IPS DF 19.7 (cell line): ENCODE results near the gene PRX.
"Not testable (repeated sequence)": the region's sequence is repeated elsewhere in the genome, so short reads cannot be mapped to it uniquely, and the experiment has no call there.

ENCODE experiments used
- DNase-seq: peaks from one replicate; pipeline ENCODE4 v3.0.0-alpha.2; 2013; ENCODE audit warnings: low read depth, low spot score

The PRX gene

DNA sequence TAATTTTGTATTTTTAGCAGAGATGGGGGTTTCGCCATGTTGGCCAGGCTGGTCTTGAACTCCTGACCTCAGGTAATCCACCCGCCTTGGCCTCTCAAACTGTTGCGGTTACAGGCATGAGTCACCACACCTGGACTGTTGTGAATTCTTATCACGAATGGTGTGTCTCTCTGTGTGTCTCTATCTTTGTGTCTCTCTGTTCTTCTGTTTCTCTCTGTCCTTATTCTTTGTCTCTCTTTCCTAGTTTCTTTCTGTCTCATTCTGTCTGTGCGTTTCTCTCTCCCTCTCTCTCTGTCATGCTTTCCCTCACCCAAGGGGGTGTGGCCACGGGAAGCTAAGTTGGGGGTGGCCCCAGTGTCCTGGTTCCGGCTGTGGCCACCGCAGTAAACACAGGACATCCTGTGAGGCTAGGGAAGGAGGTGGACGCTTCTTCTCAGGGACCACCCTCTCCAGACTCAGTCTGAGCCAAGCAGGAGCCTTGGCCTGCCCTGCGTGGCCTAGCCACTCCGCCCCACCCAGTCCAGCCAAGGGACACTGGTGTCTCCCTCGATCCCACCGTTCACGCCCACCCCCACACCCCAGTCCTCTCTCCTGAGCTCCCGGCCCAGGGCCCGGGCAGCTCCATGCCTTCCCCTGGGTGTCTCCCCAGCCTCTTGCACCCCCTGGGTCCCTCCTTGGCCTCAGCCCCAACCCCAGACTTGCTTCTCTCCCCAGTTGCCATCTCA, 3.9 kb upstream of the PRX start:
- DNase-seq = no peak

DNA sequence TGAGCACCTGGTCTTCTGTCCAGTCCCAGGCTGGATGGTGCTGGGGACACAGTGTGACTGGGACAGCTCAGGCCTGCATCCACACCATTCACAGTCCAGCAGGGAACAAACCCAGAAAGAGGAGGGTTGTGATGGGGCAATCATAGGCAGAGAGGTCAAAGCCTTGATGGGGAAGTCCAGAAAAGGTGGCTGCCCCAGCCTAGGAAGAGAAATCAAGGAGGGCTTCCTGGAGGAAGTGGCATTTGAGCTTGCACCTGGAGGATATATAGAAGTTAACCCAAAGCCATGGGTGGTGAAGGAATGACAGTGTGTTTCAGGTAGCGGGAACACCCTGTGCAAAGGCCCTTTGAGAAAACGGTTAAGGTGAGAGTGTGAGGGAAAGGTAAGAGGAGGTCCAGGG, 2.6 kb upstream of the PRX start:
- no peak for DNase-seq

DNA sequence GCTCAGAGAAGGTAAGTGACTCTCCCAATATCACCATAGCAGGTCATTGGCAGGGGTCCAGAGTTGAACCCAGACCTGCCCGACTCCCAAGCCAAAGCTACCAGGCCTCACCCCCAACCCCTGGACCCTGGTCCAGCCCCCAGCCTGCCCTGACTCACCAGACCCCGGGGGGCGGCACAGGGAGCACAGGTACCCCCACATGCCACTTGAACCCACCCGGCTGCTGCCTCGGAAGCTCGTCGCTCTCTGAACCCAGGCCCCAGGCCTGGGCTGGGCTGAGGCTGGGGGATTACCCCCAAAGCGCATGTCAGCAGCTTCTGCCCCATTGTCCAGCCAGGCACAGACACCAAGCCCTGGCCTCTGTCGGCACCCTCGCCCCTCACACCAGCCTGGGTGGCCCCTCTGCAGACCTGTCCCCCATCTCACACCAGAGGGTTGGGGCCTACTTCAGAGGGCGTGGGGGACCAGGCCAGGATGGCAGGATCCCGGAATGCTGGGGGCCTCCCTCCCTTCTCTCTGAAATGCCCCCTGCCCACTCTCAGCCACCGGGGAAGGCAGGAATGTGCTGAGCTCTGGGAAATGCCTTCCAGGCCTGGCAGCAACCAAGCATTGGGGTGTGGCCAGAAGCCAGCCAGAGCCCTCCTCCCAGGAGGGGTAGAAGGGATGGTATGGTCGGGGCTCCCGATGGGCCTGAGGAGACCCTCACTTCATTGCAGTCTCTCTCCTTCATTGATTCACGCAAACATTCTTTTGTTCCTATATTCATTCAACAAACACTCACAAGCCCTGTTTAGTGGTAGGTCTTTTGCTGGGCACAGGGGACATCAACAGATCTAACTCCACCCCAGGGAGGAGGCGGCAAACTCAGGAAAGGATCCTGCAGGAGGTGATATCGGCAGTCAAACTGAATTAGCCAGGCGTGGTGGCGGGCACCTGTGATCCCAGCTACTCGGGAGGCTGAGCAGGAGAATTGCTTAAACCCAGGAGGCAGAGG, 1.7 kb upstream of the PRX start:
- no peak for DNase-seq

DNA sequence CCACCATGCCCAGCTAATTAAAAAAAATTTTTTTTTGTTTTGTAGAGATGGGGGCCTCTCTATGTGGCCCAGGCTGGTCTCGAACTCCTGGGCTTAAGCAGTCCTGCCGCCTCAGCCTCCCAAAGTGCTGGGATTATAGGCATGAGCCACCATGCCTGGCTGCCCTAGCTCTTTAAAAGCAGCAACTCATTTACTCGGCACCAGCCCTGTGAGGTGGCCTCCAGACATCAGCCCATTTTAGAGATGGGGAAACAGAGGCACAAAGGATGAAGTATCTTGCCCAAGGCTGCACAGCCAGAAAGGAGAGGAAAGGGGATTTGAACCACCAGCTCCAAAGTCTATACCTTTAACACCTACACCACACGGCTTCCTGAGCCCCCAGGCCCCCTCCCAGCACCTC, 312 bp downstream of the PRX start:
- DNase-seq = no peak

DNA sequence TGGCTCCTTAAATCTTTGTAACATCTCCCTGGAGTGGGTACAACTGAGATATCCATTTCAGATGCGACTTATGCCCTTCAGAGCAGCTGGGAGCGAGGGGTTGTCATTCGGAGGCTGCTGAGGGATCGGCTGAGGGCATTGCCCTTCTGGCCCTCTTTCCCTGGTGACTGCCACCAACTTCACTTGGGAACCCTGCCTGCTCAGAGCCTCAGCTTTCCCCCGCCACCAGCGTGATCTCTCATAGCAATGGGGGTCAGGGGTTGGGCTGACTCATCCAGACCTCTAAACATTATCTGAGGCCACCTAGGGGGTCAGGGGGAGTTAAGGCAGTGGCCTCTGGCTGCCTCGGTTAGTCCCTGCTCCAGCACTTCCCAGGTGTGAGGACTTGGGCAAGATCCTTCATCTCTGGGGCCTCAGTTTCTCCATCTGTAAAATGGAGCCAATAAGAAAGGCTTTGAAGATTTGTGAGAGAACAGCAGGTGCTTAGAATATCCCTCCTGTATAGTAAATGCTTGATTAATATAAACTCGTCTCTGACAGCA, 1.1 kb downstream of the PRX start:
- no peak for DNase-seq

DNA sequence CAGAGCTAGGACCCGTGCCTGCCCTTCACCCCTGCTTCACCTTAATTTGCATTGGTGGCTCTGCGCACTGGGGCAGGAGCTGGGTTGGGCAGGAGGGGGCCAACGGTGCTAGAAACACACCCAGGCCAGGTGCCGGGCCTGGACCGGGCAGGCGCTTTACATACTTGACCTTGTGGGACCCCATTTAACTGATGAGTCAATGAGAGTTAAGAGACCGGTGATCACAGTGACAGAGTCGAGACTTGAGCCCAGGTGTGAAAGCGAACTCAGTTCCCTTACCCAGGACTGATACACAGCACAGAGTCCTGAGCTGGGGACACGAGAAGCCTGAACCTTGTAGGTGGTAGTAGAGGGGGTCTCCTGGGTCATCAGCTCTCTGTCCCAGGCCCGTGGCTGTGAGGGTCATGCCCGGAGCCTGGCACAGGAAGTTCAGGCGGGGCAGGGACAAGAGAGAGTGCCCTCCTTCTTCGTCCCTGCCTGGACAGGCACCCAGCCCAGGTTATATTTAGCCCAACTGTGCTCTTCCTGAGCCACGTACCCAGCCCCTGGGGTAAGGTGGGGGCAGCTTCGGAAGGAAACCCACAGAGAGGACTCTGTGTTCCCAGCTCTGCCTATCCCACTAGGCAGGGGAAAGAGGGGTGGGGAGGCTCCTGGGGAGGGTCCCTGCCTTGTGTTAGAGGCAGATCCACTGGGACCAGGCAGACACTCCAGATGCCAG, 1.9 kb downstream of the PRX start:
- DNase-seq = no peak

DNA sequence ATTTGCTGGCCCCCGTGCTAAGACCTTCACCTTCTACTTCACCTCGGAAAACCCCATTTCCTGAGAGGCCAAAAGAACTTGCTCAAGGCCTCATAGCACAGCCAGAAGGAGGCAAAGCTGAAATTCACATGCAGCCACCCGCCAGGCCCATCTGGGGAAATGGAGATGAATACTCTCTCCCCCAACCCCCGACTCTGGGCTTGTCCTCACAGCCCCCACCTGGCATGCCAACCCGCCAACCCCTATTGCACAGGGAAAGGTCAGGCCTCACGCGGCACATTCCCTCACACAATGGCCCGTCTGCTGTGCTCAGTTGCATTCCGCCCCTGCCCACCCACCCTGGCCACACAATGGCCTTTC, 3.2 kb downstream of the PRX start:
- no peak for DNase-seq

DNA sequence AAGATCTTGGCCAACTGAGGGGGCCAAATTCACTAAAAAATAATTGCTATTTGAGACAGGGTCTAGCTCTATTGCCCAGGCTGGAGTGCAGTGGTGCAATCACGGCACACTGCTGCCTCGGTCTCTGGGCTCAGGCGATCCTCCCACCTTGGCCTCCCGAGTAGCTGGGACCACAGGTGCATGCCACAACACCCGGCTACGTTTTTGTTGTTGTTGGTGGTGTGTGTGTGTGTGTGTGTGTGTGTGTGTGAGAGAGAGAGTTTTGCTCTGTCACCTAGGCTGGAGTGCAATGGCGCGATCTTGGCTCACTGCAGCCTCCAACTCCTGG, 4.6 kb downstream of the PRX start:
- not testable (repeated sequence) for DNase-seq

DNA sequence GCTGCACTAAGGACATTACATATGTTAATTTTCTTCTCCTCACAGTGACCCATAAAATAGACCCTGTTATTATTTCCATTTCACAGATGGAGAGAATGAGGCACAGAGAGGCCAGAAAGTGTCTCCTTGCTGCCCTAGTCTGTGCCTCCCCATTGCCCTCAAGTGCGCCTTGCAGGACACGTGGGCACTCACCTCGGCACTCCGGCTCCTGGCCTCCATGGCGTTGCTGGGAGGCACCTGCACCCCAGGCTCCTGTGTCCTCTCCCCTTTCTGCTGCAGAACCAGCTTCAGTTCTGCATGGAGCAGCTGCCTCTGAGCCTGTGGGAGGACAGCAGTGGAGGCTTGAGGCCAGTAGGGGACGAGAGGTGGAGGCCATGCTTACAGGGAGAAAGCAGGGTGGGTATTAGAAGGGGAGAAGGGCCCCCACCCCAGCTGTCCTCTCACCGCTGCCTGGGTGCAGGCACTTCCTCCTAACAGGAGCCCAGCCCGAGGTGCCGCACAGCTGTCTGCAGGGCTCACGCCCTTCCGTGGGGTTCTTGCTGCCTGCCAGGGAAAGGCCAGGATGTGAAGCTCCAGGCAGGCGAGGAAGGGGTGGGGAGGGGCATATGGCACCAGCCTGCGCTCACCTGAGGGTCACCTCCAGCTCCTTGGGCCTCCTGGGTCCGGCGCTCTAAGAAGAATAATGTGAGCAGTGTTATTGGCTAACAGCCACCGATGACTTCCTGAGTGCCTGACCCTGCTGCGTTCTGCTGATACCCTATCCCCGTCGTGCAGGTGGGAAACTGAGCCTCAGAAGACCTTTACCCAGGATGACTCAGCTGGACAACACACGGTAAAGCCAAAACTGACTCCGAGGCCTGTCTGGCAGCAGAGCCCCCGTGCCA, 5.2 kb downstream of the PRX start:
- no peak for DNase-seq

DNA sequence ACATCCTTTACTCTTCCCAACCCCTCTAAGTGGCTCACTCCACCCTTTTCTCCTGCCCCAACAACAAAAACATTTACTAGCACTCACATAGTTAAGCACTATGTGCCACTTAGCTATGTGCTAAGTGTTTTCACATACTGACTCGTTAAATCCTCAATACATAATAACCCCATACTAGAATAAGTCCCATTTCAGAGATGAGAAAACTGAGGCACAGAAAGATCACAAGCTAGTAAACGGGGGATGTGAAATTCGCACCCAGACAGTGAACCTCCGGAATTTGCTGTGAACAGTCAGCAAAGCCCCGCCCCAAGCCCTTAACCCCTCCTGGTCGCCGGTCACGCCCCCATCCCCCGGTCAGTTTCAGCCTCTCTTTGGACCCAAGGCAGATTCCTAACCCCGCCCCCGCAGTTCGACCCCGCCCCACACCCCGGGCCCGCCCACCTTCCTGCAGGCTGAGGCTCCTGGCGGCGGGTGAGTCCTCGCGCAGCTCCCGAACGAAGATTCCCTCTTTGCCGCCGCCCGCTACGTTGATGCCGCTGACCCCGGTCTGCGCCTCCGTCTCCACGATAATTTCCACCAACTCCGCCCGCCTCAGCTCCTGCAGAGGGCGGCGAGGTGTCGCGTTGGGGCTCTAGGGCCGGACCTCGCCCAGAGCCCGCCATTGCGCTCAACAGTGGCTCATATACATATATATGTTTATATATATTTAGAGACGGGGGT, 9.8 kb downstream of the PRX start:
- no peak for DNase-seq

DNA sequence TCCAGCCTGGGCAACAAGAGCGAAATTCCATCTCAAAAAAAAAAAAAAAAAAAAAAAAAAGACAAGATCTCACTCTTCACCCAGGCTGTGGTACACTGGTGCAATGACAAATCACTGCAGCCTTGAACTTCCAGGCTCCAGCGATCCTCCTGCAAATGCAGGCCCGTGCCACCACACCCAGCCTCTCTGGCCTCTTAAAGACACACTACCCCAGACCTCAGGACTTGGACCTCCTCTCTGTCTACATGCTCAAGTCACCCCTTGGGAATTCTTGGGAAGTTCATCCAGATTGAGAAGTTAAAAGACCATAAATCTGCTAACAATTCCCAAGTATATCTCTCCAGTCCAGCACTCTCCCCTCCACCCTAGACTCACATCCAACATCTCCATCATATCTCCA, 12.6 kb downstream of the PRX start:
- no peak for DNase-seq

DNA sequence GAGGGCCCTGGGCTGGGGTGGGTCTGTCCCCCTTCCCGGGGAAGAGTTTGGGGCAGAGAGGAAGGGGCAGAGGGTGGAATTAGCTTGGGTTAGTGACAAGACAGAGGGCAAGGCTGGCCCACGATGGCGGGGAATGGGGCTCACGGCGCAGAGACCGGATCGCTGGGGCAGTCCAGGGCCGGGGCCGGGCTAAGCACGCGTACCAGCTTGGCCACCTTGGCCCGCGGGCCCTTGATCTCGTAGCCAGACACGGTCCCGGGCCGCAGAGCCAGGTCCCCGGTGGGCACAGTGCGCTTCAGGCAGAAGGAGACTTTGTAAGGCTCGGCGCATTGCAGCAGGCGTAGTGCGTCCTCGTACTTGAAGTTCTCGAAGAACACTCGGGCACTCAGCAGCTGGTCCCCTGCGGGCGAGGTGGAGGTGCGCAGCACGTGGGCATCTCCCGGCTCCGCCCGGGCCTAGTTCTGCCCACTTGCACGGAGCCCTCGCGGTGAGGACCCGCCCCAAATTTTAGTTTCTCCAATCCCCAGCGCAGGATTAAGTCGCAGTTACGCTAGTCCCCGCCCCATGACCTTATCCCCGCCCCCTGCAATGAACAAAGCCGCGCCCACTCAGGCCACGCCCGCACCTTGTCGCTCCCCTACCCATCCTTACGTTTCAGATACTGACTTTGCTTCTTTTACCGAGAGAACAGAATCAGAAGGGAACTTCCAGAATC, 14.6 kb downstream of the PRX start:
- DNase-seq = peak; percentile 67

DNA sequence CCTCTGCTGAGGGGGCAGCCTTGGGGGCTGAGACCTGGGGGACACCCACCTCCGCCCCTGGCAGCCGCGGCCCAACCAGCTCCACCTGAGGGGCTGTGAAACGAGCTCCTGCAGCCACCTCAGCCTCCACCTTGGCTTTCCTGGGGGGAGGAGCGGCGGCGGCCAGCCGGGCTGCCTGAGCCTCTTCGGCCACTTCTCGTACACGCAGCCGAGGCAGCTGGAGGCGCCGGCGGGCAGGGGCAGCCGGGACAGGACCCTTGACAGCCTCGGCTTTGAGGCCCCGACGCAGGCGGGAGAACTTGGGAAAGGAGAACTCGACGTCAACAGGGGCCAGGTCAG, 15.6 kb downstream of the PRX start:
- DNase-seq = no peak

DNA sequence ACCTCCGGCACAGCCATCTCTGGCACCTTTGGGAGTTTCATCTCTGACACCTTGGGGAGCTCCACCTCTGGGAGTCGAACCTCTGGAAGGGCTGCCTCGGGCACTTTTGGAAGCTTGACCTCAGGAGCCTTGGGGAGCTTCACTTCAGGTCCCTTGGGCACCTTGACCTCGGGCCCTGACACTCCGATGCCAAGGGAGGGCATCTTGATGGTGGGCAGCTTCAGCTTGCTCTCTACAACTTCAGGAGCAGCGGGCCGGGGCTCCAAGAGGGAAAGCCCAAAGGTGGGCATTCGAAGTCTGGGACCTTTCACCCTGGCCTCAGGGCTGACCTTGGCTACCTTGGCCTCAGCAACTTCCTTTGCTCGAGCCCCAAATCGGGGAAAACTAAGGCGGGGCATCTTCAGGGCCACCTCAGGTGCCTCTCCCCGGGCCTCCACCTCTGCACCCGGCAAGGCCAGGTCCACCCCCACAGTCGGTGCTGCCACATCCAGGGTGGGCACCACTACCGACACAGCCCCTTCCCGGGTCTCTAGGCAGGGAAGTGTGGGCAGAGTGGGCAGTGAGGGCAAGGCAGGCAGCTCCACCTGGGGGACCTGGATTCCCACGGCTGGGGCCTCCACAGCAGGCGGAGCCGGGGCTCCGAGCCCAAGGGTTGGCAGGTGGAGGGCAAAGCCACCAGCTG, 16.2 kb downstream of the PRX start:
- no peak for DNase-seq

DNA sequence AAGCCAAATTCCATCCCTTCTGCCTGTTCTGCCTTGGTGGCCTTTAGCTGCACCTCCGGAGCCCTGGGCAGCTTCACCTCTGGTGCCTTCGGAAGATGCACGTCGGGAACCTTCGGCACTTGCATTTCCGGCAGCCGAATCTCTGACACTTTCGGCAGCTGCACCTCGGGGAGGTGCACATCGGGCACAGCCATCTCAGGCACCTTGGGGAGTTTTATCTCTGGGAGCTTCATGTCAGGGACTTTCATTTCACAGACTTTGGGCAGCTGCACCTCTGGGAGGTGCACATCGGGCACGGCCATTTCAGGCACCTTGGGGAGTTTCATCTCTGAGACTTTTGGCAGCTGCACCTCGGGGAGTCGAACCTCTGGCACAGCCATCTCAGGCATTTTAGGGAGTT, 17.2 kb downstream of the PRX start:
- no peak for DNase-seq

DNA sequence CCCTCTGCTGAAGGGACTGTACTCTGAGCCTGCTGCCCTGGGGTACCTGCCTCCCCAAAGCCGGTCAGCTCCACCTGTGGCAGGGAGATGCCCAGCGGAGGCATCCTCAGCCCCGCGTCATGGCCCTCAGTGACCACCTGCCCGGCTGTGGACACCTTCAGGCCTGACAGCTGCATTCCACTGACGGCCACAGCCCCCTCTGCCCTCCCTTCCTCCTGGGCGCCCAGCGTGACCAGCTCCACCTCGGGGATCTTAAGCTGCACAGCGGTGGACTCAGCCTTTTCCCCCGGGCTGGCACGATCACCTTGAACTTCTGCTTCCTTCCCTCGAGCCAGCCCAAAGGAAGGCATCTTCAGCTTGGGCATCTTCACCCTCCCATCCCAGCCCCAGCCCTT, 18.4 kb downstream of the PRX start:
- no peak for DNase-seq

DNA sequence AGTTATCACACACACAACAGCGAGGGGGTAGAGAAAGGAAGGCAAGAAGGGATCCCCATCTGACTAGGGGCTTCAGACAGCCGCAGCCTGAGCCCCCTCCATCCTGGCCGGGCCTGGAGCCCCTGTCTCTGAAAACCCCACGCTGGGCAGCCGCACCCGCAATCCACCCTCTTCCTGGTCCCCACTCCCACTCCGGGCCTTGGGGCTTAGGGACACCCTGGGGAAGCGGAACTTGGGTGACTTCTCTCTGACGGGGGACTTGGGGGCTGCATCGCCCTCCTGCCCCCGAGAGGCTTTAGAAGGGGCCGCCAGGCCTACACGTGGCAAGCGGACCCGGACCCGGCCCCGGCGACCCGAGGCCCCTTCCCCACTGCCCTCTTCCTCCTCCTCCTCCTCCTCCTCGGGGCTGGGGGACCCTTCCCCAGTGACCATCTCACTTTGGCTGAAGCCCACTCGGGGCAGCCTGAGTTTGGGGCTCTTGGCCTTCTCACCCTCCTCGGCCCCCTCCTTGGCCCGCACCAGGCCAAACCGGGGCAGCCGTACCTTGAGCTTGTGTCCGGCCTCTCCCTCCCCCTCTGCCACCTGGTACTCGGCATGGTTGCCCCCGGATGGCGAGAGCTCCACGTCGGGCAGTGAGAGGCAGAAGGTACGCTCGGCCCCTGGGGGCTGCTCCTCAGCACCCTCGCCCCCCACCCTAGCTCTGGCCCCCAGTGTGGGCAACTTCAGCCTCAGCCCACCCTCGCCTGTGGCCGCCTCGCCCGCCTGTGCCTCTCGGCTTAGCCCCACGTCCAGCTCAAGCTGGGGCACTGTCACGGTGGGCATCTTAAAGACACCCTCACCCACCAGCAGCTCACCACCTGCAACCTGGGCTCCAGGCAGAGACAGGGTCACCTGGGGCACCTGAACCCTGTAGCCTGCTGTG, 19.0 kb downstream of the PRX start:
- DNase-seq = no peak

DNA sequence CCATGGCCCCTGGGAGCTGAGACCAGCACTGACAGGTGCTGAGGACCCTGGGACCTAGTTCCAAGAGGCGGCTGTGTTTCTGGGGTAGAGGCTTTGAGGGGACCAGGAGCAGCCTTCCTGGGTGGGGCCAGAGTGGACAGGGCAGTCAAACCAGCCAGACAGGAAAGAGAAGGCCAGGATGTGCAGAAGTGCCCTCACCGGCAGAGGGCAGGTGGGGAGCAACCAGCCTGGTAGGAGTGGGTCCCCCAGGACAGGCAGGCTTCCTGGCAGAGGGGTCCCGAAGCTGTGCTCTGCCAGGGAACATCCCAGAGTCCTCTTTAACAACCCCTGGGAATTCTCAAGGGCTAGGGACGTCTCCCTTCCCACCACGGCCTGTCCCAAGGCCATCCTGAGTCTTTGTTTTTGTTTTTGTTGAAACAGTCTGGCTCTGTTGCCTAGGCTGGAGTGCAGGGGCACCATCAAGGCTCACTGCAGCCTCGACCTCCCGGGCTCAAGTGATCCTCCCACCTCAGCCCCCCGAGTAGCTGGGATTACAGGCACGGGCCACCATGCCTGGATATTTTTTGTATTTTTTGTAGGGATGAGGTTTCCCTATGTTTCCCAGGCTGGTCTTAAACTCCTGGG, 20.2 kb downstream of the PRX start:
- DNase-seq = no peak
